ENCODE results near the gene KRT23.
A peak's percentile ranks its signal among the peaks of the same experiment; 100 is the strongest.

GRCh38 chr17:40915199-40915661 lies 22.2 kb downstream of the KRT23 start:
- TF ChIP-seq GLI4 (tag by site-specific recombination; IDR thresholded peaks at IDR 0.05) (no peak), ZNF558 (tag by site-specific recombination; IDR thresholded peaks at IDR 0.05) (no peak), CTCF (tag by site-specific recombination; IDR thresholded peaks at IDR 0.05) (no peak), ZNF24 (tag by site-specific recombination; IDR thresholded peaks at IDR 0.05) (peak; percentile 59; the same call in 1 of the 2 replicates), ZBTB7A (tag by site-specific recombination; IDR thresholded peaks at IDR 0.05; ENCODE audit: low read depth) (no peak), ZBTB49 (tag by site-specific recombination; IDR thresholded peaks at IDR 0.05; ENCODE audit: low read depth) (no peak), KLF16 (tag by site-specific recombination; IDR thresholded peaks at IDR 0.05) (no peak), YY2 (tag by site-specific recombination; IDR thresholded peaks at IDR 0.05) (no peak), ZNF140 (tag by site-specific recombination; IDR thresholded peaks at IDR 0.05) (no peak), ATF2 (tag by site-specific recombination; IDR thresholded peaks at IDR 0.05; ENCODE audit: low read depth) (peak; percentile 86)

Measured in HEK293 (cell line).